Measurements from ENCODE around the gene SH3RF3.
A peak's percentile ranks its signal among the peaks of the same experiment; 100 is the strongest.

Gene SH3RF3

DNA sequence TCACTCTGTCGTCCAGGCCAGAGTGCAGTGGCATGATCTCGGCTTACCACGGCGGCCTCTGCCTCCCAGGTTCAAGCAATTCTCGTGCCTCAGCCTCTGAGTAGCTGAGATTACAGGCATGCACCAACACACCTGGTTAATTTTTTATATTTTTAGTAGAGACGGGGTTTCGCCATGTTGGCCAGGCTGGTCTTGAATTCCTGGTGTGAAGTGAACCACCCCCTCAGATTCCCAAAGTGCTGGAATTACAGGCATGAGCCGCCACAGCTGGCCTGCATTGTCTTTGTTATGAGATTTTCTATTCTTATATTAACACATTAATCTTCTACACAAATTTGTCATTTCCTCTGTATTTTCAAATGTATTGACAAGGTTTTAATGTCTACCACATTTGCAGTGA, 409.5 kb downstream of the SH3RF3 start:
- H3K4me3 ChIP-seq (ENCODE audit: low read depth, low read length), result no peak overlapping the region
- TF ChIP-seq, protein P1, sequence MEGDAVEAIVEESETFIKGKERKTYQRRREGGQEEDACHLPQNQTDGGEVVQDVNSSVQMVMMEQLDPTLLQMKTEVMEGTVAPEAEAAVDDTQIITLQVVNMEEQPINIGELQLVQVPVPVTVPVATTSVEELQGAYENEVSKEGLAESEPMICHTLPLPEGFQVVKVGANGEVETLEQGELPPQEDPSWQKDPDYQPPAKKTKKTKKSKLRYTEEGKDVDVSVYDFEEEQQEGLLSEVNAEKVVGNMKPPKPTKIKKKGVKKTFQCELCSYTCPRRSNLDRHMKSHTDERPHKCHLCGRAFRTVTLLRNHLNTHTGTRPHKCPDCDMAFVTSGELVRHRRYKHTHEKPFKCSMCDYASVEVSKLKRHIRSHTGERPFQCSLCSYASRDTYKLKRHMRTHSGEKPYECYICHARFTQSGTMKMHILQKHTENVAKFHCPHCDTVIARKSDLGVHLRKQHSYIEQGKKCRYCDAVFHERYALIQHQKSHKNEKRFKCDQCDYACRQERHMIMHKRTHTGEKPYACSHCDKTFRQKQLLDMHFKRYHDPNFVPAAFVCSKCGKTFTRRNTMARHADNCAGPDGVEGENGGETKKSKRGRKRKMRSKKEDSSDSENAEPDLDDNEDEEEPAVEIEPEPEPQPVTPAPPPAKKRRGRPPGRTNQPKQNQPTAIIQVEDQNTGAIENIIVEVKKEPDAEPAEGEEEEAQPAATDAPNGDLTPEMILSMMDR (IDR thresholded peaks at IDR 0.05; ENCODE audit: low read depth, low read length), result no peak
- no peak for TF ChIP-seq MYC (IDR thresholded peaks at IDR 0.05; ENCODE audit: low read depth, low read length)
- no peak for TF ChIP-seq POLR2A (IDR thresholded peaks at IDR 0.05; ENCODE audit: extremely low read depth, insufficient read length)
- TF ChIP-seq, protein P2, sequence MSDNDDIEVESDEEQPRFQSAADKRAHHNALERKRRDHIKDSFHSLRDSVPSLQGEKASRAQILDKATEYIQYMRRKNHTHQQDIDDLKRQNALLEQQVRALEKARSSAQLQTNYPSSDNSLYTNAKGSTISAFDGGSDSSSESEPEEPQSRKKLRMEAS (IDR thresholded peaks at IDR 0.05; ENCODE audit: low read depth, low read length), result no peak
- DNase-seq (ENCODE audit: low read depth), result no peak

DNA sequence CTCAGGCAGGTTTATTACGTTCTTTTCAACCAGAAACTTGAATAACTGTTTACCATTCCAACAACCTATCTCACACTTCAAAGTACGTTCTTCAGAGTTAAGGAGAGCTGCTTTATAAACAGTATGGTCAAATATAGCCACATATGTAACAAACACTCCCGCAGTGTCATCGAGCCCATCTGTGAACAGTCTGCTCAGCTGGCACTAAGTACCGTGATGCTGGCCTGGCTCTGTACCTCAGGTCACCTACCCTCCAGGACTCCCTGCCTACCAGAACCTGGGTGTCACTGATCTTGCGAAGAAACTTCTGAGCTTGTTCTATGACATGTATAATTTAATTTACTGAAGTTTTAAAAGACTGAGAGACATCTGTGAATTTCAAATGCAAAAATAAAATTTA, 413.4 kb downstream of the SH3RF3 start:
- TF ChIP-seq MYC (IDR thresholded peaks at IDR 0.05; ENCODE audit: low read depth, low read length) (no peak), POLR2A (IDR thresholded peaks at IDR 0.05; ENCODE audit: extremely low read depth, insufficient read length) (no peak)
- TF ChIP-seq, protein P1 (IDR thresholded peaks at IDR 0.05; ENCODE audit: low read depth, low read length), result no peak
- TF ChIP-seq, protein P2 (IDR thresholded peaks at IDR 0.05; ENCODE audit: low read depth, low read length), result no peak
- no peak for DNase-seq (ENCODE audit: low read depth)
- no peak overlapping the region for H3K4me3 ChIP-seq (ENCODE audit: low read depth, low read length)

DNA sequence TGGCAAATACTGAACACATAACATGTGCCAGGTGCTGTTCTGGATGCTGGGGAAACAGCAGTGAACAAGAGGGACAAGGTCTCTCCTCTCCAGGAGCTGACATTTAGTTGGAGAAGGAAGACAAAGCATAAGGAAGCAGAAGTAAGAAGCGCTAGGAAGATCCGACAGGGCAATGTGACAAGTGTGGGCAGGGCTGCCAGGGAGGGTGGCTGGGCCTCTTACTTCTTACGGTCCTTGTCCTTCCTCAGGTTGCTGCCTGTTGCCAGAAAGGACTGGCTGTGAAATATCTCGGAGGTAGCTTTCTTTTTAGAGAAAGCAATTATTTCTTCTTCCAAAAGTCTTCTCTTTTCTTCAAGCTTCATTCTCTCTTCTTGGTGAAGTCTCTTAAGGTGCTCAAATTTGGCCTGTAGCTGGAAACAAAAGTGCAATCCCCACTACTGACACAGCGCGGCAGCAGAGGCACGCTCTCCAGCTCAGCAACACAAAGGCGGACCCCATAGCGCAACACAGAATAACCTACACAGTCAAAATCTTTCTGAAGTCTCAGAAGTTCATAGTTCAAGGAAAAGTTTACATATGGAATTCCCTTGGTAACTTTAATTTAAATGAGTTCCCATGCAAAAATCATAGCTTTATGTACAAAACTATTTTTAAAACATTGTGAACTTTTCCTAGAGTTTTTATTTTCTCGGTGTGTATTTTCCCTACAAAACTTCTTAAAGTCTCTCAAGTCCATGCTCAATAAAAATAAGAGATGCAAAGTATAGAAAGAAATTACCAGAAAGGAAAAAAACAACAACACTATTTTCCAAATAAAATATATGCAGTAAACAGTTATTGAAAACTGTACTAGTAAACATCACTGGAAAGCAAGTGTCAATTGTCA, 417.1 kb downstream of the SH3RF3 start:
- no peak overlapping the region for H3K4me3 ChIP-seq (ENCODE audit: low read depth, low read length)
- DNase-seq (ENCODE audit: low read depth), result peak; percentile 75
- TF ChIP-seq, protein P1 (IDR thresholded peaks at IDR 0.05; ENCODE audit: low read depth, low read length), result peak; percentile 97
- no peak for TF ChIP-seq POLR2A (IDR thresholded peaks at IDR 0.05; ENCODE audit: extremely low read depth, insufficient read length)
- TF ChIP-seq, protein P2 (IDR thresholded peaks at IDR 0.05; ENCODE audit: low read depth, low read length), result no peak
- TF ChIP-seq MYC (IDR thresholded peaks at IDR 0.05; ENCODE audit: low read depth, low read length), result no peak

DNA sequence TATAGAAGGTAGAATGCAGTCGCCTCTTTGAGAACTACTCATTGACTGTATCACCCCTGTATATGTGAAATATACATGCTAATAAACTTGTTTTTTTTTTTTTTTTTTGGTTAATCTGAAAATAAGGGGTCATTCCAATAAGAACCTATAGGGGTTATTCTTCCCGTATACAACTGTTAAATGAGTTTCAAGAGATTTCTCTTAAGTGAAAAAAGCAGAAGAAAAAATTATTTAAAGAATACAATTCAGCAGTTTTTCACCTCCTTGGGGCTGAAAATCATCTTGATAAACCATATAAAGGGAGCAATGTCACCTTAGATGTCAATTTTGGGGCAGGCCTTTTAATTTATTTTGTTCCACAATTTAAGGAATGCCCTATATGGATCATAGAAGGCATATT, 418.3 kb downstream of the SH3RF3 start:
- no peak for DNase-seq (ENCODE audit: low read depth)
- no peak overlapping the region for H3K4me3 ChIP-seq (ENCODE audit: low read depth, low read length)
- TF ChIP-seq POLR2A (IDR thresholded peaks at IDR 0.05; ENCODE audit: extremely low read depth, insufficient read length) (no peak), MYC (IDR thresholded peaks at IDR 0.05; ENCODE audit: low read depth, low read length) (no peak)
- TF ChIP-seq, protein P2 (IDR thresholded peaks at IDR 0.05; ENCODE audit: low read depth, low read length), result no peak
- TF ChIP-seq, protein P1 (IDR thresholded peaks at IDR 0.05; ENCODE audit: low read depth, low read length), result no peak

DNA sequence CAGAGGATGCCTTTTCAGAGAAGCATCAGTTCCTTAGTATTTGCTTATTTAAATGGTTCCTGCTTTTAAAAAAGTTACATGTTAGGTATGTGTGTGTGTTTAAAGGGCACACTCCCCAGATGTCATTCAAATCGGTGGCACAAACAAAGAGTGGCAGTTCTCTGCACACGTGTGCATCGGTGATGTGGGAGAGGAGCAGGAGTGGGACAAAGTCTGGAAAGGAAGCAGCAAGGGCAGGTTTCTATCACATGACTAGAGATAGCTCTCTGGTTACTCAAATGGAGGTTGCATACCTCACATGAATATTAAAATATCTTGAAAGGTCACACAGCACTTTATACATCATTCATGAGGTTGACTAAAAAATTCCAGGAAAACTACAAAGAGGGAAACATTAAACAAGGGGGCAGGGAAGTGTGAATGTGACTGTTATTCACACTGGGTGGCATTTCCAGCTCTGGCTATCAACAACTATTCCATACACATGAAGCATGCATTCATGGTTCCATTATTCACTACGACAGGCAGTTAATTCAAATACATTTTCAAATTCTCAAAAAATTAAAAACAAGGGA, 420.1 kb downstream of the SH3RF3 start:
- no peak for TF ChIP-seq POLR2A (IDR thresholded peaks at IDR 0.05; ENCODE audit: extremely low read depth, insufficient read length)
- TF ChIP-seq, protein P1 (IDR thresholded peaks at IDR 0.05; ENCODE audit: low read depth, low read length), result no peak
- TF ChIP-seq, protein P2 (IDR thresholded peaks at IDR 0.05; ENCODE audit: low read depth, low read length), result no peak
- no peak for TF ChIP-seq MYC (IDR thresholded peaks at IDR 0.05; ENCODE audit: low read depth, low read length)
- H3K4me3 ChIP-seq (ENCODE audit: low read depth, low read length), result no peak overlapping the region
- no peak for DNase-seq (ENCODE audit: low read depth)

Data from NB4 (cell line).